Inflammatory macrophage treated with lipopolysaccharide for 4 hours (primary cell): ENCODE results near the gene ALOXE3.
"Not testable (repeated sequence)": the region's sequence is repeated elsewhere in the genome, so short reads cannot be mapped to it uniquely, and the experiment has no call there.

Experiments
- DNase-seq: peaks from one replicate; pipeline ENCODE4 v3.0.0-alpha.2; 2020

ALOXE3 gene

GRCh38 chr17:8087952-8088230, 30.4 kb downstream of the ALOXE3 start:
- DNase-seq = no peak

- no peak for DNase-seq
Measured at GRCh38 chr17:8087075-8087951, 31.0 kb downstream of the ALOXE3 start, which contains the start of gene ALOX12B. TSS of gene ALOX12B (minus strand) at chr17:8087716. CDS start at chr17:8087442, 274 bp downstream.

- no peak for DNase-seq
Measured at GRCh38 chr17:8084250-8084649, 34.1 kb downstream of the ALOXE3 start.

- no peak for DNase-seq
Measured at GRCh38 chr17:8082292-8082691, 36.0 kb downstream of the ALOXE3 start.

GRCh38 chr17:8081876-8082275, 36.4 kb downstream of the ALOXE3 start:
- no peak for DNase-seq

- DNase-seq = no peak
Measured at GRCh38 chr17:8080799-8081219, 37.5 kb downstream of the ALOXE3 start.

GRCh38 chr17:8080208-8080798, 38.0 kb downstream of the ALOXE3 start:
- no peak for DNase-seq

GRCh38 chr17:8079291-8080207, 38.8 kb downstream of the ALOXE3 start:
- DNase-seq = peak; percentile 53

- DNase-seq = not testable (repeated sequence)
Measured at GRCh38 chr17:8077939-8078338, 40.4 kb downstream of the ALOXE3 start.

GRCh38 chr17:8076502-8077266, 41.6 kb downstream of the ALOXE3 start:
- no peak for DNase-seq

GRCh38 chr17:8075574-8076342, 42.6 kb downstream of the ALOXE3 start:
- no peak for DNase-seq

- no peak for DNase-seq
Measured at GRCh38 chr17:8075081-8075480, 43.2 kb downstream of the ALOXE3 start.

GRCh38 chr17:8074554-8074953, 43.8 kb downstream of the ALOXE3 start:
- no peak for DNase-seq

- DNase-seq = peak; percentile 69
Measured at GRCh38 chr17:8073627-8074484, 44.5 kb downstream of the ALOXE3 start.

- no peak for DNase-seq
Measured at GRCh38 chr17:8072729-8073461, 45.4 kb downstream of the ALOXE3 start.

- DNase-seq = no peak
Measured at GRCh38 chr17:8072341-8072728, 46.0 kb downstream of the ALOXE3 start.

- DNase-seq = no peak
Measured at GRCh38 chr17:8071496-8071895, 46.8 kb downstream of the ALOXE3 start.

- DNase-seq = no peak
Measured at GRCh38 chr17:8069587-8069860, 48.8 kb downstream of the ALOXE3 start.

GRCh38 chr17:8068736-8069586, 49.4 kb downstream of the ALOXE3 start:
- peak; percentile 84 for DNase-seq
